BJ (cell line): ENCODE data around the gene TJP3. TPM values are rescaled to one million over a fixed set of nuclear protein-coding genes. Genes with fewer than 3 reads are reported as not detected.

Experiments
- CTCF ChIA-PET: fragments of 350-600 bp; formaldehyde crosslinking; extraction: SDS; loops from one replicate; lab custom pipeline; 2021; ENCODE audit warnings: antibody characterized with exemption, inconsistent platforms; lab: Yijun Ruan, JAX
- POLR2A ChIA-PET: fragments of 300-600 bp; sonication (Branson Sonifier 250); formaldehyde crosslinking; extraction: SDS; loops from one replicate; lab custom pipeline; 2021; ENCODE audit warnings: antibody characterized with exemption; lab: Charles Lee
- DNase-seq: peaks from one replicate; pipeline ENCODE4 v3.0.0-alpha.2; 2011; ENCODE audit warnings: low read depth
- H3K27me3 ChIP-seq: 2 replicates; pipeline ENCODE4 v1.6.0; 2011; ENCODE audit warnings: low read length; ENCODE audit not compliant: control insufficient read depth, insufficient read depth
- H3K36me3 ChIP-seq: 2 replicates; pipeline ENCODE4 v1.5.1; 2011; ENCODE audit warnings: low read length; ENCODE audit not compliant: control insufficient read depth, insufficient read depth
- H3K4me3 ChIP-seq: 2 replicates; pipeline ENCODE4 v1.5.1; 2011; ENCODE audit warnings: low read depth, mild to moderate bottlenecking, control low read depth, low read length
- CTCF ChIP-seq: IDR thresholded peaks from 2 replicates; pipeline ENCODE4 v1.5.1; 2011; ENCODE audit warnings: low read depth, mild to moderate bottlenecking, control low read depth, inconsistent platforms, low read length, moderate library complexity; ENCODE audit not compliant: insufficient read depth
- polyA plus RNA-seq: library from polyadenylated mRNA; depleted of rRNA; stranded (reverse); fragments of >200 nt; gene quantifications from 2 replicates; pipeline ENCODE4 v1.2.3, GENCODE V29; 2011

Gene TJP3
- polyA plus RNA-seq, 1 experiment: not detected

GRCh38 chr19:3778899-3779723, 70.9 kb downstream of the TJP3 start:
- no peak for DNase-seq
- ChIA-PET CTCF (no interaction called here), POLR2A (no interaction called here)
- no peak for TF ChIP-seq CTCF
- Histone ChIP-seq H3K4me3 (no peak overlapping the region), H3K36me3 (no peaks in the 10 kb centered on the region), H3K27me3 (no peaks in the 10 kb centered on the region; the same call in 1 of the 2 replicates)

GRCh38 chr19:3780786-3781304, 72.7 kb downstream of the TJP3 start:
- DNase-seq: no peak
- no peak for TF ChIP-seq CTCF
- CTCF ChIA-PET: interaction anchor here (0.7 to 1.5 kb wide), 2 partner anchors 41 to 428 kb away, joined by 3 to 4 read pairs; no protein-coding TSS in a partner anchor

GRCh38 chr19:3781603-3782002, 73.4 kb downstream of the TJP3 start:
- Histone ChIP-seq H3K27me3 (peaks cover 4% of the 10 kb centered on the region), H3K4me3 (no peak overlapping the region), H3K36me3 (no peaks in the 10 kb centered on the region)
- CTCF ChIA-PET: no interaction called here
- POLR2A ChIA-PET: no interaction called here
- no peak for DNase-seq
- no peak for TF ChIP-seq CTCF

More at GRCh38 chr19:3780786-3781304, 72.7 kb downstream of the TJP3 start:
- POLR2A ChIA-PET: interaction anchor here (0.6 kb wide), 1 partner anchor 241 kb away, joined by 6 read pairs; no protein-coding TSS in a partner anchor
- Histone ChIP-seq H3K27me3 (peaks cover 4% of the 10 kb centered on the region), H3K36me3 (no peaks in the 10 kb centered on the region), H3K4me3 (no peak overlapping the region)

- no peak for TF ChIP-seq CTCF
- Histone ChIP-seq H3K36me3 (no peaks in the 10 kb centered on the region), H3K27me3 (peaks cover 5% of the 10 kb centered on the region), H3K4me3 (no peak overlapping the region)
- DNase-seq: no peak
- CTCF ChIA-PET: no interaction called here
- POLR2A ChIA-PET: no interaction called here
Observed at GRCh38 chr19:3782330-3782729, 74.1 kb downstream of the TJP3 start.

GRCh38 chr19:3782903-3783302, 74.7 kb downstream of the TJP3 start:
- CTCF ChIA-PET: no interaction called here

More at GRCh38 chr19:3782903-3783302, 74.7 kb downstream of the TJP3 start:
- DNase-seq: no peak
- TF ChIP-seq CTCF: no peak
- Histone ChIP-seq H3K4me3 (no peak overlapping the region), H3K36me3 (no peaks in the 10 kb centered on the region), H3K27me3 (peaks cover 5% of the 10 kb centered on the region)
- POLR2A ChIA-PET: no interaction called here
